CD4-positive, alpha-beta T cell treated with Interleukin-4 for 4 hours (primary cell): ENCODE measurements around the gene SRL.
"Not testable (repeated sequence)": the region's sequence is repeated elsewhere in the genome, so short reads cannot be mapped to it uniquely, and the experiment has no call there.

ENCODE experiments used
- DNase-seq: peaks from one replicate; pipeline ENCODE4 v3.0.0-alpha.2; 2020

Gene SRL

DNA sequence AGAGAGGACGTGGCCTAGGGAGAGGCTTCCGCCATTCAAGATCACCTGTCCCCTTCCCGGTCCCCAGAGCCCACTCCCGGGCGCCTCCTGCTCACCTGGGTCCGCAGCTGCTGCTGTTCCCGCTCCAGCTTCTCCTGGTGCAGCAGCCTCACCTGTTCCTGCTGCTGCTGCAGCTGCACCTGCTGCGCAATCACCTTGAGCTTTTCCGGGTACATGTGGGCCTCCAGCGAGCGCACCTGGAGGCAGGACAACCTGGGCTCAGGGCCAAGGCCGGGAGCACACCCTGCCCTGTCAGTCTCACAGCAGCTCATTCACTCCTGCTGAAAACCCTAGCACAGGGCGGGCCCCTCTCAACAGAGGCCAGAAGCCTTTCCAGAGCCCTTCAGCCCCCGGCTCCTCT, 18.5 kb upstream of the SRL start:
- DNase-seq, result no peak

DNA sequence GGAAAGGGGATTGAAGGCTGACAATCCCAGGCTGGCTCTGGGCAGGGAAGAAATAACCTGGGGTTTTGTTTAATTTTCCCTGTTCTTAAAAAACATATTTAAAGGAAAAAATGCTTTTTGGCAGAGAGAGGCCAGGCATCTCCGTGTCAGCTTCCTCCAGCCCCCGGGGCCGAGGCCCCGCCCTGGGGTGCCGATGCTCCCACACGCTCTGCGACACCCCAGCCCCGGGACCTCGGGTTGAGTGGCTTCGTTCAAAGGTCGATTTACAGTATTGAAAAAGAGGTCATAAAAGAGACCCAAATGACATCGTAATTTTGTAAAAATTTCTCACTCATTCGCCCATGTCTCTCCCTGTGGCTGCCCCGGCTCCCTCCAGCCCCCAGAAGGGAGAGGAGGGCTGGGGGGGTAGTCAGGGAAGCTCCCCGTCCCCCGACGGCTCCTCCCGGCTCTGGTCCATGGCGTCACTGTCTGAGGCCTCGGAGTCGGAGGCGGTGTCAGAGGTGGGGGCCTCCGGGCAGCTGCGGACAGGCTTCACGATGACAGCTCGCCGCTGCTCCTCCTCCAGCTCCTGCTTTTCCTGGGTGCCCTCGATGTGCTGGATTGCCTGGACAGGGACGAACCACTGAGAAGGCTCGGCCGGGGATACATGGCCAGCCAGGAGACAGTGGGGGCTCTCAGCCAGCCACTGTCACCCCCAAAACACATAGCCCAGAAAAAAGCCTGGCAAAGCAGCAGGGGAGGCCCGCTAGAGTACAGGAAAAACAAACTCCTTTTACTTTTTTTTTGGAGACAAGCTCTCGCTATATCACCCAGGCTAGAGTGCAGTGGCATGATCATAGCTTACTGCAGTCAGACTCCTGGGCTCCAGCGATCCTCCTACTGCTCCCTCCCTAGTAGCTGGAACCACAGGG, 16.0 kb upstream of the SRL start:
- DNase-seq, result no peak

DNA sequence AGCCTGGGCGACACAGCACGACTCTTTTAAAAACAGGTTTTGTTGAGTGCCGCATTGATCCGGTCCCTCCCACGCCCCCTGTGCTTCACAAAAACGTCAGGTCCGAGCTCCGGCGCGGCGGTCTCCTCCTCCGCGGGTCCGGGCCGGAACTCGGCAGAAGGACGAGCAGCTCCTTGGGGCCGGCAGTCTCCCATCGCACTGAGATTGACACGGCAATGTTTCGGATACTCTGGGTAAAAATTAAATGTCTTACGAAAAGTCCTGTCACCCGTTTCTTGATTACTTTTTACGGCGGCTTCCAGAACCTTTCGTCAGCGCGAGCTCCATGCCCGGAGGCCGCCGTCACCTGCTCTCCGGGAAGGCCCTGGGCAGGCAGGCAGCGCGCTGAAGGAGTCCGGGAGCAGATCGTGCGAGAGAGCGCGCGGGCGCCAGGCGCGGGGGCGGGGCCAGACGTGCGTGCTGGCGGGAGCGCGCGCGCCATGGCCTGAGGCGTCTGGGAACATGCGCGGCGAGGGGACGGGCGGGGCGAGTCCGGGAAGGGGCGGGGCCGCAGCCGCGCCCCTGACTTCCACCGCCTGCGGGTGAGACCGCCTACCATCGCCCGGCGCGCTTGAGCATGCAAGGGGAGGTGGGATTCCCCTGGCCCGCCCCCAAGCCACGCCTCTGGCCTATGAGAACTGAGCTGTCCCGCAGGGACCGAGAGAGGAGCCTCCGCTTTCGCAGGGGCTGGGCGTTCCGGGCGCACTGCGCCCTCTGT, 11.7 kb upstream of the SRL start:
- peak; percentile 100 for DNase-seq

DNA sequence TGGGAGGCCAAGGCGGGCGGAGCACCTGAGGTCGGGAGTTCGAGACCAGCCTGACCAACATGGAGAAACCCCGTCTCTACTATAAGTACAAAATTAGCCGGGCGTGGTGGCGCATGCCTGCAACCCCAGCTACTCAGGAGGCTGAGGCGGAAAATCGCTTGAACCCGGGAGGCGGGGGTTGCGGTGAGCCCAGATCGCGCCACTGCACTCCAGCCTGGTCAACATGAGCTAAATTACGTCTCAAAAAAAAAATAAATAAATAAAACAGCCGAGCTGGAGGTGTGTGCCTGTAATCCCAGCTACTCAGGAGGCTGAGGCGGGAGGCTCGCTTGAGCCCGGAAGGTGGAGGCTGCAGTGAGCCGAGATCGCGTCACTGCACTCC, 11.1 kb upstream of the SRL start:
- not testable (repeated sequence) for DNase-seq

- DNase-seq, result no peak
These were observed 7.8 kb upstream of the SRL start for GRCh38 chr16:4249530-4250308.

GRCh38 chr16:4247460-4247784, 5.5 kb upstream of the SRL start:
- no peak for DNase-seq

- no peak for DNase-seq
These were observed 5.0 kb upstream of the SRL start for GRCh38 chr16:4246777-4247459.

DNA sequence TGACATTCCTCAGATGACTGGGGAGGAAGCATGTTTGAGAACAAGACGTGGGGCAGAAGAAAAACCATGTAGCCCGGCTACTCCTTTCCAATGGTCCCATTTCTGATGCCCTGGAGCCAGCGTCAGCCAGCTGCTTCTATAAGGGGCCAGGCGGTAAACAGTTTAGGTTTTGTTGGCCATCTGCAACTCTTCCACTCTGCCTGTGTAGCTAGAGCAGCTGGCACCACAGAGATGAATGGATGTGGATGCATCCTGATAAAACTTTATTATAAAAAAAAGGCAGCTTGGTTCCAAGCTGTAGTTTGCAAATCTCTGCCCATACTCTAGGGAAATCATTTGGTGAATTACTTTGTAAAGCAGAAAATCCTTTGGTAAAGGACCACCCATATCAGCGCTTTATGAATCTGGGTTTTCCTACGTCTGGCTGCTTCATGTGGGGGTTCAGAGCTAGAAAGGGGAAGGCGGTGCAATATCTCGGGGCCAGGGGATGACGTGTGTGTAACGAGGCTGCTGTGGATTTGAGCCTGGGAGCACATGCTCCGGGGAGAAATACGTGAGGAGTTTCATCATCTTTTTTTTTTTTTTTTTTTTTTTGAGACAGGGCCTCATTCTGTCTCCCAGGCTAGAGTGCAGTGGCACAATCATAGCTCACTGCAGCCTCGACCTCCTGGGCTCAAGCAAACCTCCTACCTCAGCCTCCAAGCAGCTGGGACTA, 3.4 kb upstream of the SRL start:
- no peak for DNase-seq

DNA sequence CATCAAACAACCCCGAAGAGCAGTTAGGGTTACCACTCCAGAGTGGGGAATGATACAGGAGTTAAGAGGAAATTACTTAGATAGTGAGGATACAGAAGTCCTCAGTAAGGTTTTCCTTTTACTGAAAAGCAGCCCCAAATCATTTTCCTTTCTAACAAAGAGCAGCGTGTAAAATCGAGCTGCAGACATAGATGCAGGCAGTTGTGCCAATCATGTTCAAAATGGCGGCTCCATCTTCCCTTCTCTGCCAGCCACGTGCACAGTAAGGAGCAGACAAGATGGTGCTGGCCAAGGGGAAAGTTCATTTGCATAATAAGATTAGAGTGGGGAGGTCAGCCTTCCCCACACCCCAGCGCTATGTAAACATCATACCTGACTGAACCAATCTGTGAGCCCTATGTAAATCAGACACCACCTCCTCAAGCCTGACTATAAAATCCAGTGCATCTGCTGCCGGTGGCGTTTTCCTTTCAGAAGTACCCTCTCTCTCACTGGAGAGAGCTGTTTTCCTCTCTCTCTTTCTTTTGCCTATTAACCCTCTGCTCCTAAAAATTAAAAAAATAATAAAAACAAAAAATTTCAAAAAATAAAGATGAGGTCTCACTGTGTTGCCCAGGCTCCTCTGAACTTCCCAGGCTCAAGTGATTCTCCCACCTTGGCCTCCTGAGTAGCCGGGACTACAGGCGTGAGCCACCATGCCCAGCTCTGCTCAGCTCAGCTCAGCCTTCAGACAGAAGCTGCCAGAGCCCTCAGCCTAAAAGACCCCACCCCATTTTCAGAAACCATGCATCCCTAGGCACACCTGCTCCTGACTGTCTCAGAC, 2.6 kb upstream of the SRL start:
- no peak for DNase-seq

- no peak for DNase-seq
These were observed 487 bp downstream of the SRL start for GRCh38 chr16:4241258-4241927.

DNA sequence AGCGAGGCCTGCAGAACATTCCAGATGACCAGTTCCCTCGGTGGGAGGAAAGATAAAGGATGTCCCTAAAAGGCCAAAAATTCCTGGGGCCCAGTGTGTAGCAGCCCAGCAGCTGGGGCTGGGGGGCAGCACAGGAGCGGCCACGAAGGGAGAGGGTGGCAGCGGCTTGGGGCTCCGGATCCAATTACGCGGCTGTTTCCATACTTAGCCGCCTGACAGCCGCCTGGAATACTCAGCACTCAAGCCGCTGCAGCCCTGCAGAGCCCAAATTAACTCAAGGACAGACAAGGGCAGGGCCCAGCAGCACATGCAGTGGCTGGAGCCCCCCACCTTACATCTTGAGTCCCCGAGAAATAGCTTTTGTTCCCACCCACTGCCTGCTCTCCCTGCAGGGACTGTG, 1.3 kb downstream of the SRL start:
- no peak for DNase-seq

GRCh38 chr16:4239682-4240175, 2.2 kb downstream of the SRL start:
- DNase-seq, result no peak

DNA sequence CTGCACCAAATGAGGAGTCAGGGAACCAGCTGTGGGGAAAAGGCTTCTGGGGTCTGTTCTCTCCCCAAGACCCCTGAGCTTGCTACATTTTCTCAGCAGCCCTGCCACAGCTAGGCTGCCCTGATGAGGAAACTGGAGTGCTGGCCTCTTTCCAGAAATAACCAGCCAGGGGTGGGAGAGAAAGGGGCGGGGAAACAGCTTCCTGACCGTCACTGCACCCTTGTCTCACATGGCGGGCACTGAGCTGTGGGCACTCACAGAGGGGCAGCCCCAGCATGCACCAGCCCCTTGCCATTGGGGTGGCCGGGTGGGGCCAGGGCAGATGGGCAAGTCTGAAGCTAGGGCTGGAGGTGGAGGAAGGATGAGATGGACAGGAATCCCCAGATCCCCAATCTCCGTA, 2.9 kb downstream of the SRL start:
- DNase-seq, result no peak

- no peak for DNase-seq
These were observed 8.4 kb downstream of the SRL start for GRCh38 chr16:4233431-4233830.

GRCh38 chr16:4232541-4233386, 9.1 kb downstream of the SRL start:
- DNase-seq, result no peak

DNA sequence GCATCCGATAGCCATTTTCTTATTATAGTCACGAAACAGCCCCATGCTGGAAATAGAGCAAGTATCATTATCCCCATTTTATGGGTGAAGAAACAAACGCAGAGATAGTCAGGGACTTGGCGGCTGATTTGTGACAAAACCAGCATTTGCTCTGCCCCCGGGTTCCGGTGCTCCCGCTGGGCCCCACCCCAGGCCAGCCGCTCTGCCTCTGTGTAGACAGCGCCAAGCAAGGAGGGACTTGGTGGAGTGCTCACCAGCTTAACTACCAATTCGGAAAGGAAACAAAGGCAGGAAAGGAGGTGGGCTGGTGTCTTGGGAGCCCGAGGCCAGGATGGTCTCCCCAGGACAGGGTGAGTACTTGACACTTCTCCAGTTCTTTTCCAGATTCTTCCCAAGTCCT, 10.0 kb downstream of the SRL start:
- DNase-seq, result no peak

GRCh38 chr16:4231367-4231766, 10.5 kb downstream of the SRL start:
- no peak for DNase-seq

DNA sequence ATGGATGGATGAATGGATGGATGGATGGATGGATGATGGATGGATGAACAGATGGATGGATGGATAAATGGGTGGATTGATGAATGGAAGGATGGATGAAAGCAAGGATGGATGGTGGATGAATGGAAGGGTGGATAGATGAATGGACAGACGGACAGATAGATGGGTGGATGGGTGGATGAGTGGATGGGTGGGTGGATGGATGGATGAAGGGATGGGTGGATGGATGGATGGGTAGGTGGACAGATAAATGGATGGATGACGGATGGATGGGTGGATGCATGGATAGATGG, 14.9 kb downstream of the SRL start:
- no peak for DNase-seq

- no peak for DNase-seq
These were observed 15.4 kb downstream of the SRL start for GRCh38 chr16:4226251-4227039.
